ENCODE measurements around the gene RMDN3.

The RMDN3 gene

DNA sequence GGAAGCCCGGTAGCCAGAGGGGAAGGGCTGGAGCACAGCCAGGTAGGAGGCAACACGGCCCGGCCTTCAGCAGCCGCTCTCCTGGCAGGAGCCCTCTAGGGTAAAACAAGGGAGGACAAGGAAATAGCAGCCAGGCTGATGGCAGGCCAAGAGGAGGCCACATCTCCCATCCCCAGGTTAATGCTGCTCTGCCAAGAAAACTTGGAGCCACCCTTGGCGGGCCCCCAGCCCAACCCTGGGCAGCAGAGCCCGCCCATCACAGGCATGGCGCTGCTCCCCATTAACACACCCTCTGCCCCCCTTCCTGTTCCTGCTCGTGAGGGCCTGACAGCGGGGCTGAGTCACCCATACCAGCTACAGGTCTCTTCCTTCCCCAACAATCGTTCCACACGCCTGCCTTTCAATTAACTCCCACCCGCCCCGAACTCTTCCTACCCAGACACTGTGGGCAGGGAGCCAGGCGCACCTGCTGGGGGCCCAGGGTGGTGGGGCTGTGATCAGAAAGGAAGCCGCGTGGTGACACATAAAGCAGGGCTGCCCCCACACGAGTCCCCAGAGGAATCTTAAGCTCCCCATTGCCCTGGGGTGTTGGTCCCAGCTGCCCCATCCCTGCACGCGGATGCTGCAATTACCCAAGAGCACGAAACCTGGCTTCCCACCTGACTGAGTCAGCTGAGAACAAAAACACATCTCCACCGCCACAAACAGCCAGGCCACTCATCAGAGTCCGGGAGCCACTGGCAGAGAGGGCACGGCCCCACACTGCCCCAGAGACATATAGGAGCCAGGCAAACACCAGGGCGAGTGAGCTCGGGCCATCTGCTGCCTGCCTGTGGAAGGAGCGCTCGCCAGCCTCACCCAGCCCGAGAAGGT, 14.5 kb upstream of the RMDN3 start, which contains the start of gene C15orf62:
TSS of gene C15orf62 (plus strand) at position 707 of the 873 bp plus-strand sequence. CDS start 516 bp downstream, outside the sequence.
- H3K4me3 ChIP-seq (ENCODE audit: control insufficient read depth, low read depth, low read length), result no peak within 1 kb of the TSS
- no peak for TF ChIP-seq CTCF (IDR thresholded peaks at IDR 0.05; ENCODE audit: control insufficient read depth, insufficient read depth, low read depth, low read length, missing control alignments)
- no peak for DNase-seq (ENCODE audit: low read depth)

DNA sequence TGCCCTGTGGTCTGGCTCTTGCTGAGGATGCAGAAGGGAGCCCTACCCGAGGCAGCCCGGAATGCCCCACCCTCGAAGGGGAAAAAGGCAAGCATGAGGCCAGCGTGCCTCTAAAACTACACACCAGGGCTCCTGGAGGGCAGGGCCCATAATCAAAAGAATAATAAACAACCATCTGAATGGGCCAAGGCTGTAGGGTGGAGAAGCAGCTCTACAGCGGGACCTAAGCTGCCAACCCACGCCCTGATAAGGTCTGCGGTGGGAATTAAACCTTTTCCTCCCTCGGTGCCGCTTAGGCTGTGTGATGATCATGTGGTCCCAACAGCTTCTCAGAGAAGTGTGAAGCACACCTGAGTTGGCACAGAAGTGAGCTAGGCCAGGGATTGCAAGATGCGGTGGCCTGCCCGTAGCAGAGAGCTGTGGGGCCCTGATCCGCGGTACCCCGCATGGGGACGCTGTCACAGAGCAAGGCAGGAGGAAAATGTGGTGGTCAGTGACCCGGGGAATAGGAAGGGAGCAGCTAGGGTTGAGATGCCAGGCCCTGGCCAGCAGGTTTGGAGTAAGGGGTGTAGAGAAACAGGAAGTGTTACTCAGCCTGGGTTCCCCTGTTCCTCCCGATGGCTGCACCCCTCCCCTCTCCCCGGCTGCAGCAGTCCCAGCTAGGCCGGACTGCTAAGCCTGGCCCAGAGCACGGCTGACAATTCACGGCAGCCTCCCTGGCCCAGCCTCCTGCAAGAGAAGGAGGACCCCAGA, 13.6 kb upstream of the RMDN3 start:
- H3K4me3 ChIP-seq (ENCODE audit: control insufficient read depth, low read depth, low read length), result no peak overlapping the region
- TF ChIP-seq CTCF (IDR thresholded peaks at IDR 0.05; ENCODE audit: control insufficient read depth, insufficient read depth, low read depth, low read length, missing control alignments), result no peak
- no peak for DNase-seq (ENCODE audit: low read depth)

- no peak for DNase-seq (ENCODE audit: low read depth)
- no peak for TF ChIP-seq CTCF (IDR thresholded peaks at IDR 0.05; ENCODE audit: control insufficient read depth, insufficient read depth, low read depth, low read length, missing control alignments)
- H3K4me3 ChIP-seq (ENCODE audit: control insufficient read depth, low read depth, low read length), result no peak overlapping the region
These were observed 12.9 kb upstream of the RMDN3 start for GRCh38 chr15:40767838-40768500.

GRCh38 chr15:40766906-40767837, 12.1 kb upstream of the RMDN3 start:
- H3K4me3 ChIP-seq (ENCODE audit: control insufficient read depth, low read depth, low read length), result no peak overlapping the region
- TF ChIP-seq CTCF (IDR thresholded peaks at IDR 0.05; ENCODE audit: control insufficient read depth, insufficient read depth, low read depth, low read length, missing control alignments), result no peak
- no peak for DNase-seq (ENCODE audit: low read depth)

DNA sequence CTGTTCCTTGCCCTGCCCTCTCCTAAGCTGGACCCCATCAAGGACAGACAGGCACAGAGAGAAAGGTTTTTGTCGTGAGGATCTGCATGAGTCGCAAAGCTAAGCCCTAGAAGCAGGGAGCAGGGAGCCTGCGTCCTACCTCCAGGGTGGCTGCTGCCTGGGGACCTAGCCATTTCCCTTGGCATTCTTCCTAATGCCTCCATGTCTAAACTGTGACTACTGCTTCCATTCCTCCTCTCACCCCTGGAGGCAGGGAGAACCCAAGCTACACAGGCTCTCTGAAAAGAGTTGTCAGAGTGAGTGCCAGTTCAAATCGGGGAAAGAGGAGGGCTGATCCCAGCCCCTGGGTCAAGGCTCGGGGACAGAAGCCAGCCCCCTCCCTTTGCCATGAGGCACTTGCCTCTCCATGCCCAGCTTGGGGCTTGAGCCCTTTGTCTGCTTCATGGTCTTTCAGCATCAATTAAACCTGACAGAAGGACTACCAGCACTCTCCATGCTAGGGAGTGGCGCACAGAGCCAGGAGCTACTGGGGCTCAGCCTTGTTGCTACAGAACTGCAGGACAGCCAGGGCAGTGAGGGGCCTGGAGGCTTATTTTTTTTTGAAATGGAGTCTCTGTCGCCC, 11.3 kb upstream of the RMDN3 start:
- no peak for TF ChIP-seq CTCF (IDR thresholded peaks at IDR 0.05; ENCODE audit: control insufficient read depth, insufficient read depth, low read depth, low read length, missing control alignments)
- DNase-seq (ENCODE audit: low read depth), result no peak
- H3K4me3 ChIP-seq (ENCODE audit: control insufficient read depth, low read depth, low read length), result no peak overlapping the region
